NCI-H1092 treated with DMSO at 0.1 percent for 48 hours (cell line): ENCODE measurements around the gene GJA3.
A peak's percentile ranks its signal among the peaks of the same experiment; 100 is the strongest.
"Not testable (repeated sequence)": the region's sequence is repeated elsewhere in the genome, so short reads cannot be mapped to it uniquely, and the experiment has no call there.

Experiments used
- DNase-seq: peaks from one replicate; lab custom pipeline; 2025; lab: John Stamatoyannopoulos, UW

Gene GJA3

DNA sequence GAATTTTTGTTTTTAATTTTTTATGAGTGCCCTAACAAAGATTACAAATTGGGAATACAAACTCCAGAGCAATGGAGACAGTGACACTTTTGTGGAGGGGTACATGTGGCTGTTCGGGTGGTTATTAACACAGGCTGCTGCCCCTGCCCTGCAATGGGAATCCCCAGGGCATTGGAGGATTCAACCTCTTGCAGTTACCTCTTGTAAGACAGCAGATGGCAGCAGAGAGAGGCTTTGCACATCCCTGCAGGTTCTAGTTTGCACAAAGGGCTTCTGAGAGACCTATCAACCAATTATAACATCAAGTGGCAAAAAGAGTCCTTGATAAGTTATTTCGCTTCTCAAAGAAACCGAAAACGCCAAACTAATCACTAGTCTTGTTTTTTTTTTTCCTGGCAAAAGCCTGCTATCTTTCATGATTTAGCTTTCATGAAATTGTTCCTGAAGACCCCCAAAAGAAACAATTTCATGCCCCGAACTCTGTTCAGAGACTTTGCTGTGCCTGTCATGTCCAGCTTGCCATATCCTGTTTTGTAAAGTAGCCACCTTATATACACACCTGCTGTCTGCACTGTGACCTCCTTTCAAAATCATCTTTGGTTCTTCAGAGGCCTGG is 21.5 kb upstream of the GJA3 start:
- DNase-seq: peak; percentile 72

DNA sequence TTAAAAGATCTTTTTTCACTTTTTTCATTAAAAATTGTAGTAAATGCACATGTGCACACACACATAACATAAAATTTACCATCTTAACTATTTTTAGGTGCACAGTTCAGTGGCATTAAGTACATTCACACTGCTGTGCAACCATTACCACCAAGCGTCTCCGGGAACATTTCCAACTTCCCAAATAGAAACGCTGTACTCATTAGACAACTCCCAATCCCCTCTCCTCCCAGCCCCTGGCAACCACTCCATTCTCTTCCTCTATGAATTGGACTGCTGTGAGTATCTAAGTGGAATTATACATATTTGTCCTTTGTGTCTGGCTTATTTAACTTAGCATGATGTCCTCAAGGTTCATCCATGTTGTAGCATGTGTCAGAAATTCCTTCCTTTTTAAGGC is 20.3 kb upstream of the GJA3 start:
- DNase-seq: peak; percentile 16

DNA sequence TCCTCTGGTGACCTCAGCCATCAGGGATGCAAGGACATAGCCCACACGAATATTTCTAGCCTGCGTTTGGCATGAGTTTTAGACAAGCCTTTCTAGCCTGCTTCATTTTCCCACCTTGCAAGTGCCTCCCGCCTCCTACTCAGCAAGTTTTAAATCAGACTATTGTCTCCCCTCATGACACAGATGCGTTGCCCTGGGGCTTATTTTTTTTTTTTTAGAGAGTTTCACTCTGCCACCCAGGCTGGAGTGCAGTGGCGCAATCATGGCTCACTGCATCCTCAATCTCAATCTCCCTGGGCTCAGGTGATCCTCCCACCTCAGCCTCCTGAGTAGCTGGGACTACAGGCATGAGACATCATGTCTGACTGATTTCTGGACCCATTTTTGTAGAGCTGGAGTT is 17.3 kb upstream of the GJA3 start:
- DNase-seq: no peak

DNA sequence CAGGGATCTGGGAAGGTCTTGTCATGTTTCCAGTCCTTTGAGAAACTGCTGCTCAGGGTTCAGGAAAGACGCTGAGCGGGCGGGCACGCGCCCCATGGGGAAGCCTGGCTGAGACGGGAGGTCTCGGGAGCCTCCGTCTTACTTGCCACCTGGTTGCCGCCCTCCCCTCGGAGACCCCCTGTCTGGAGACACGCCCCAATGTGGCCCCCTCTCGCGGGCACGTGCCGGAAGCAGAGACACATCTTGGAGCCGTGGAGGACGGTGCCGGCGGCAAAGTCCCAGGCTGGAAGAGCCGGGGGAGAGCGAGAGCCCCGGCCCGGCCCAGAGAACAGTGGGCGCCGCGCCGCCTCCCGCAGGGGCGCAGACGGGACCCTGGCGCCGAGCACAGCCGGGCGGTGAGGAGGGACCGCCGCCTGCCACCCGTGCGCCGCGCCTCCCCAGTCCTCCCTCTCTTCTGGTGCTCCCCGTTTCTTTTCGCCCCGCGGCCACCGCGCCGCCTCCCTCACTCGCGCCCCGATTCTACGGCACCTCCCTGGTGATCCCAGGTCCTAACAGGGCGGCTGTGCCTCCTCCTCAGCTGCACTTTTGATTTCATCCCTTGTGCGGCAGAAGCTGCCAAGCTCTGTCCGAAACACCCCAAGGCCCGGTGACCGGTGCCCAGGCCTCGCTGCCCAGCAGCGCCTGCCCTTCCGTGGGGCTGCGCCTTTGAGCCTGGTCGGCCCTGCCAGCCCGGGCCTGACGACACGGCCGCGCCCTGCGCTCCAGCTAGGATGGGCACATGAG is 16.4 kb upstream of the GJA3 start:
- DNase-seq: no peak

DNA sequence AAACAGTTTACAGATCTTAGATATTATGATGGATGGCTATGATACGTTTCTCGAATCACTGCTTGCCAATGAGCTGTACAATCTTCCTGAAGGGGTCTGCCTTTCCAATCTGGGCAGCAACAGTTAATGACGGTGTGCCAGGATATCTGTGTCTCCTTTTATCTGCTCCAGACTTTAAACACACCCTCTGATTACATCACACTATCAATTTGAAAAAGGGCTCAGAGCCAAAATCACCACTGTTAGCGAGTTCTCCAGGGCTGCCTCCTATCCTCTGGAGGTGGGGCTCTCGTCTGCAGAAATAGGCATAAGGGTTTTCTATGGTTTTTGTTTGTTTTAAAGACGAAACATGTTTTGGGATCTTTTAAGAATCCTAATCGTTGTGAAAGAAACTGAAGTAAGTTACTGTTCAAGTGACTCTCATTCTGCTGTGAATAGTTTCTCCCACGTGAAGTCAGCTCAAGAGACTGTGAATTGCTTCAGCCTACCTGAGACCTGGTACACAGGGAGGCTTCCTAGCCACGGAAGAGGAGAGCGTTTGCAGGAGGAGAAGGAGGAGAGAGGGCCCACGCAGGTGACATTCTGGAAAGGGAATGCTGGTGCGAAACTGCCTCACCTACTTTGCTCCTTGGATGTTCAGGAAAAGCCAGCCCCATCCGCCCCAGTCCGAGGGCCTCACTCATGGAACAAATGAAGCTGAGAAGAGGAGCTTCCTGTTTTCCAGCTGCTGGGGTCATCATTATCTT is 15.2 kb upstream of the GJA3 start:
- peak; percentile 20 for DNase-seq

DNA sequence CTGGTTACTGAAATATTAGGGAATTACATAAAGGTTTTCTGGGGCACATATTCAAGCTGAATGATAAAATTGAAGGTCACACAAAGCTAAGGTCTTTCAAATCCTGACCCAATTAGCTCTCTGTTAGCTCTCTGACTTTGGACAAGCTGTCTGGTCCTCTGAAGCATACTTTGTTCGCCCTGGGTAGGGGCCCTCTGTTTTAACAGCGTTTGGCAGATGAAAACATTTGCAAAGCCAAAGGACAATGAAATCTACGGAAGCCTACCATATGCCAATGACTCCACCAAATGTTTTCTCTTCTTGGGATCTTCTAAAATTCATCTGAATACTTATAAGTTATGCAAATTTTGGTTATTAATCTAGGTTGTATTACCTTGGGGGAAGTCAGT is 14.5 kb upstream of the GJA3 start:
- DNase-seq: no peak

DNA sequence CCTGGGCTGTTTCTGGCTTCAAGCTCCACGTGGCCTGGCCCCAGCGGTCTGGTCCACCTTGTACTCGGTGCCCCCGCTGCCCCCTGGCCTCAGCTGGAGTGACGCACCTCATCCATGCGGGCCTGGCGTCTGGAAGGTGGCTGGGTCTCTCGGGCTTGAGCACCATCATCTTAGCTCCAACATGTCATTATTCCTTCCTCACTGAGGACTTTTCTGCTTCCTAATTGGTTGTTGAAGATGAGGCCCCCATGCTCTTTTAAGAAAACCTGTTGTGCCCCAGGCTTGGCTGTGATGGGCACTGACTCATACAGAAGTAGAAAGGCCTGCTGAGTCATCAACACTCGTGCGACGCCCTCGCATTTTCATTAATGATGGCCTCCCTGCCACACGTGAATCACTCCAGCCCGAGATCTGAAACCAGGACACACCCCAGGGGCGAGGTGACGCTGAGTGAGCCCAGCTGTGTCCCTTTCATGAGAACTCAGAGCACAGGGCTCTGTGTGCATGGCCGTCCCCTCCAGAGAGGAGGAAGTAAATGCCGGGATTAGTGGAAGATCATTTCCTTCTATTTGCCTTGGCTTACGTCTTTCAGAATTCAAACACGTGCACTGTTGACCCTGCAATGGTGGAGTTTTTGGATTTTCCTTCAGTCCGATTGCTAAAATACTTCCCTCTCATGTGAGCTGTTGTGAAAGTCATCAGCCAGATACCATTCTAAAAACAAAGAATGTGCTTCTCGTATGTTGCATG is 14.0 kb upstream of the GJA3 start:
- no peak for DNase-seq

DNA sequence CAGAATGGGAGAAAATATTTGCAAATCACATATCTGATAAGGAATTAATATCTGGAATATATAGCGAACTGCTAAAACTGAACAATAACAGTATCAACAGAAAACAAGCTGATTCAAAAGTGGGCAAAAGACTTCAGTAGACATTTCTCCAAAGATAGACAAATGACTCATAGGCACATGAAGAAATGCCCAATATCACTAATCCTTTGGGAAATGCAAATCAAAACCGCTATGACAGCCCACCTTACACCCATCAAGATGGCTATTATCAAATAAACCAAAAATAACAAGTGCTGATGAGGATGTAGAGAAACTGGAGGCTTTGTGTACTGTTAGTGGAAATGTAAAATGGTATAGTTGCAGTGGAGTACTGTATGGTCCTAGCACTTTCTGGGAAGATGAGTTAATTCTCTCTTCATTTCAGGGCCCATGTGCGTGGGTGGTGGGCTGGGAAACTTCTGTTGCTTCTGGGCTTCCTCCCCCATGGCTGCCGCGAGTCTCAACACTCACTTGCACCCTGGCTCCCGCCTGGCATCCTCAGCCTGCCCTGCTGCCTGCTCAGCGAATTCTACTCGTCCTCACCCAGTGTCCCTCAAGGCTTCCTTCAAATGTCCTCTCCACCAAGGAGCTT is 12.4 kb upstream of the GJA3 start:
- DNase-seq: no peak

DNA sequence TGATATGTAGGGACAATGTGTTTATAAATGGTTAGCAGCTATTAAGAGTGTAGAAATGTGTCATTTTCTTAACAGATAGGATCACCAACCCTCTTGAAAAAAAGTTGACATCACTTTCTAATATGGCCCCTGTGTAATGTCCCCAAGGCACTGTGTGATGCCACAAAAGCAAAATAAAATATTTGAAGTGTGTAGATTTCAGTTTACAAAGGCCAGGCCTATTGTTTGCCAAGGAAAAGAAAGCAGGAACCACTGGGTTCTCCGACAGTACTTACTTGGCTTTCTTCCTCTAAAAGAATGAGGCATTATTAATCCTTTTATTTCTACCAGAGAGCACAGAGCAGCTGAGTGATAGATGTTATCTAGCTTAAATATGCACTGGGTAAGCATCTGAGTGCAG is 10.5 kb upstream of the GJA3 start:
- no peak for DNase-seq

DNA sequence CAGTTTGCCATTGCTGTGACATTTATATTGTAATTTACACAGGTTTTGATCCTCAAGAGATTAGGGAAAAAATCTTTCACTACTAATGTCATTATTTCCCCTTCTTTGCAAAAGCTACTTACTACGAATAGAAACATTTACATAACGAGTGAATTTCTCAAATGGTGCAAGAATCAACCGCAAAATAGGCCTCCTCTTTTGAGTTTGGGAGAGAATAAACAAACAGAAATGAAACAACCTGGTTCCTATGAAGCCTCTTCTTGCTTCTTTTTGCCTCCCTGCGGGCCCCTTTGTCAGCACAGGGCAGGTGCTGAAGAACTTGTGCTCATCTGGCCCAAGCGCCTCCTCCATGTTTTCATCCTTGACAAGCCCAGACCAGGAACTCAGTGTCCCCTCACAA is 10.1 kb upstream of the GJA3 start:
- DNase-seq: no peak

DNA sequence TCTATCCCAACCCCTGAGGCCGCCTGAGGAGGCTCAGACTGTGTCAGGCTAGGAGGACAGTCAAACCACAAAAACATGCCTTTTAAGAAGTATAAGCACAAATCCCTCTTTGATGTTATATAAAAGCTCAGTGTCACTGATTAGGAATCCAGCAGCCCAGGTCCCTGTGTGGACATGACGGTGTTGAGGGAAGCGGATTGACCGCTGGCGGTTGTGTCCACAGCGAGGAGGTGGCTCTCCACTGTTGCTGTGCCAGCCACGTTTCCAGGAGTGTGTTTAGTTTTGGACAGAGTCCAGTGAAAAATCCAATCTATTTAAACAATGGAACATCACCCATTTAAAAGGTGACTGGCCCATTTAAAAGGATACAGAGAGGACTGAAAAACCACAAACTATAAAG is 7.5 kb upstream of the GJA3 start:
- no peak for DNase-seq

DNA sequence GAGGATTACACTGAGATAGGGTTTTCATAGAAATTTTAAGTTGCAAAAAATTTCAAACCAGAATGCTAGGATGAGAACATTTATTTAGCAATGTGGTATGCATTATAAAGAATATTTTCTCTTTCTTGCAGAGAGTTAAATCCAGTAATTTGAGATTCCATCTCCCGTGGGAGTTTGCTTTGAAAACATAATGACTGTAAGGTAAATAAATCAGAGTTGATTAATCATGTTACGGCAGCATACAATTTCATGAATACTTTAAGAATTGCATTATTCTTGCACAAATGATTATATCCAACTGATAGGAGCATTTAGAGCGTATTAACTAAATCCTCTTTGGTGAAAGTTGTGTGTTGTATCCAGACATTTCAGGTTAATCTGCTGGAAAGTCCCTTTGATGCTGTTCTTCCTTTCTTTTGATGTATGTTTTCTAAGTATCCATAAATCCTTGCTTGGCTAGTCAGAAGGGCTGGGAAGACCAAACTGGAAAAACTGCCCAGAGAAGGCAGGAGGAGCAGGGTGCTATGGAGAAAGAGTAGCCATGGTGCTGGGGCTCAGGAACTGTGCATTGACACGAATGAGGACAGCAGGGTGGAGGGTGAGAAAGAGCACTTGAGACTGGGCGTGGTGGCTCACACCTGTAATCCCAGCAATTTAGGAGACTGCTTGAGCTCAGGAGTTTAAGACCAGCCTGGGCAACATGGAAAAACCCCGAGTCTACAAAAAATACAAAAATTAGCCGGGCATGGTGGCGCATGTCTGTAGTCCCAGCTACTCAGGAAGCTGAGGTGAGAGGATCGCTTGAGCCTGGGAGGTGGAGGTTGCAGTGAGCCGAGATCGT is 4.8 kb upstream of the GJA3 start:
- DNase-seq: no peak

DNA sequence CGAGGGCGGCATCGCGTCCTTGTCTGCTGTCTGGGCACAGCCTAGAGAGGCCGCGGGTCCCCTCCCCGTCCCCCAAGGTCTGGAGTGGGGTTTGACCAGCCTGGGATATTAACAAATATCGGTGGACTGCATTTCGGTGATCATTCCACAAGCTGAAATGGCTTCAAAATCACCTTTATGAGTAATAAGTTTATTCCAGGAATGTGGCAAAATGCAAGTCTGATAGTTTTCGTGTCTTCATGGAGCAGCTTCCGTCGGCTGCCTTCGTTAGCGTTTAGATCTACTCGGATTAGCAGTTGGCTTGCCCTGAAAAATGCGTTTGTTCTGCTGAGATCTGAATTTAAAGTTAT is 1.1 kb upstream of the GJA3 start:
- no peak for DNase-seq

DNA sequence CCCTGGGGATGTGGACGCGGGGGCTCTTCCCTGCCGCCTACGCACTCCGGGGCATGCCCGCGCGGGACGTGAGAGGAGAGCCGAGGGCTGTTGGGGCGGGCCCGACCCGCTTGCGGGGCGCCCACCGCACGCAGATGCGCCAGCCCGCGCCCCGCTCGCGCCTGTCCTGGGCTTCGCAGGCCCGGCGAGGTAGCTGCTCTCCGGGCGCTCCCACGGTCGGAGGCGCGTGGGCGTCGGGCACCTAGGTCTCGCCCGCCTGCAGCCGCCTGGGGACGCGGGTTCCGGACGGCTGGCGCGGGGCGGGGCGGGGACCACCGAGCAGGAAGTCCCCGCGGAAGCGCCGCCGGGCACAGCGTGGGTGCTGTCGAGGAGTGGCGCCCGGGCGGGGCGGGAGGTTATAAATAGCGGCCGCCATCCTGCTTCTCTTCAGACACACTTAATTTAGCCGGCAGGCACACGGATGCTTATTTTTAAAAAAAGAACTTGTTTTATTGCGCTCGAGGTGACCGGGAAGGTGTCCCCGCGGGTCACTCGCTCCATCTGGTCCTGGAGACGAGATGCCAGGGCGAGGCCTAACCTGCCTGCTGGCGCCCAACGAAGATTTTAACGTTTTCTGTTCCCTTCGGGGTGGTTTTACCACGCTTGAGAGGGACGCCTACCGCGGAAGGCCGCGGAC is 561 bp upstream of the GJA3 start:
- no peak for DNase-seq

DNA sequence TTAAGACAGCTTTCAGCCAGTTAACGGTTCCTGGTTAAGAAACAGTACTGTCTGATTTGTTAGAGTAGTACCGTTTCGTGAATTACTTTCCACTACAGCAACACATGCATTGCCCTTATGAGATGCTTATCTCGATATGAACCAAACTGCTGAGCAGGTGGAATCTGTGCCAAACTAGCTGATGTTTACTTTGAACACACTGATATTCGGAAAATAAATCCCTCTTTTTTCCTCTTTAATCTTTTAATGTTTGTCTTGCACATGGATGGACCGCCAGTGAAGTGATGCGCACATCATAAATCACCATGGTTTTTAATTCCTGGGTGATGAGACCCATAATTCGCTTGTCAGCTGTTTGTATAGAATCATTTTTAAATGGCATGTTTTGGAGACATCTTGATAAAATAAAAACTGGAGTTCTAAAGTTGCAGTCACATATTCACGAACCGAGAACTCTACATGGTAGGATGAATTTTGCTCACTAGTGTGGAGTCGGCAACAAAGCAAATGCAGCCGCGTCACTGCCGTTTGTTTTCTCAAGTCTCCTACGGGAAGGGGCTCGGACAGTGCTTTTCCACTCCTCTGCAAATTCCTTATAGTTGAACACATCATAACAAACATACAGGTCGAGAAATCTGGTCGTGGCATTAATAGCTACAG is 1.1 kb downstream of the GJA3 start:
- DNase-seq: no peak

DNA sequence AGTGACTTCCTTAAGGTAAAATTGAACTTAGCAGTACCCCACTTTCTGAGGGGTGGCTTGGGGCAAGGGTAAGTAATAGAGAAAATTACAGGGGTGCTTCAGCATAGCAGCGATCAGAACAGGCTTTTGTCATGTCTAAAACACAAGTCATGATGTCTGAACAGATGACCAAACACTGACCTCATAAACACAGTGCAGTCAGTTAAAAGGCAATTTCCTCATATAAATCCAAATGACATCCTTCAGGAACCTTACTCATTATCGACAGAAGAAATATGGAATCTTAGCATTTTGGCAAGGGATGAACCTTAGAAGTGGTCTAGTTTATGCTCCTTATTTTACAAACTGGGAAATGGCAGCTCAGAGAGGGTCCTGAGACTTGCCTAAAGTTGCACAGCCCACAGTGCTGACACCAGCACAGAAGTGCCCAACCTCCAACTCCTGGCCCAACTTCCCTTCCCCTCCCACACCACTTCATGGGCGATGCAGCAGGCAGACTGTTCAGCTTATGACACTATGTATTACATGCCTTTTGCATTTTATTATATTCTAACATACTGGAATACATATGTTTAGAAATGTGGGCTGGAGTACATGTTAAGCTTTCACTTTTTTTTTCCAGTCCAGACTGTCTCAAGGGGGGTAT is 3.6 kb downstream of the GJA3 start:
- no peak for DNase-seq

DNA sequence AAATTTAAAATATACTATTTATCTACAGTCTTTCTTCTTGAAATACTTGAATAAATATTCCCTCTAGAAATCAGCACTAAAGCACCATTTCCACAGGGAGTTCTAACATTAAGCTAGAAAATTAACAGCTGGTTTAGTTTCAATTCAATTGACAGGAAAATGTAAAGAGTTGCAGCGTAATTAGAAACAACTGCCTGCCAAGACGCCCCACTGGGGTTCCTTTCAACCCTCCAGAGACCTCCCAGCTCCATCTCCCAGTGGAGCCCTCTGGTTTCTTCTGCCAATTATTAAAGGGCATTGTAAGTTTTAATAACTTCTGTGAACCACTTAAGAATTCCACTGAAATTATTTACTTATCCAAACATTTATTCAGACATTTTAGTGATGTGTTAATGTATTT is 4.2 kb downstream of the GJA3 start:
- no peak for DNase-seq

DNA sequence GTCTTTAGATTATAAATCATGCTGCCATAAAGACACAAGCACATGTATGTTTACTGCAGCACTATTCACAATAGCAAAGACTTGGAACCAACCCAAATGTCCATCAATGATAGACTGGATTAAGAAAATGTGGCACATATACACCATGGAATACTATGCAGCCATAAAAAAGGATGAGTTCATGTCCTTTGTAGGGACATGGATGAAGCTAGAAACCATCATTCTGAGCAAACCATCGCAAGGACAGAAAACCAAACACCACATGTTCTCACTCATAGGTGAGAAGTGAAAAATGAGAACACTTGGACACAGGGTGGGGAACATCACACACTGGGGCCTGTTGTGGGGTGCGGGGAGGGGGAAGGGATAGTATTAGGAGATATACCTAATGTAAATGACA is 7.6 kb downstream of the GJA3 start:
- not testable (repeated sequence) for DNase-seq

DNA sequence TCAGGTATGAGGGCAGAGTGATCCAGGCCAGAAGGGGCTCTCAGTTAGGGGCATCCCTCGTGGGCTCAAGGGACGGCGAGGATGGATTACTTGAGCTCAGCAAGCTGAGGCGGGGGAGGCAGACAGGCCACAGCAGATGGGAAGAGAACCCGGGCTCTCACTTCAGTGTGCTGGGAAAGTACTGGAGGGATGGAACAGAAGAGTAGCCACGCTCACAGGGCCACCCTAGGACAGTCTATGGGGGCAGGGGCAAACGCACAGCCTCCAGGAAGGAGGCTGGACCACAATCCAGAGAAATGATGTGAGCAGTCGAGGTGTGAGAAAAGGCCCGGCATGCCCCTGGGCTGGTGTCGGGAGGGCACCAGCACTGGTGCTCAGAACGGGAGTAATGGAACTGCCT is 9.2 kb downstream of the GJA3 start:
- DNase-seq: no peak

DNA sequence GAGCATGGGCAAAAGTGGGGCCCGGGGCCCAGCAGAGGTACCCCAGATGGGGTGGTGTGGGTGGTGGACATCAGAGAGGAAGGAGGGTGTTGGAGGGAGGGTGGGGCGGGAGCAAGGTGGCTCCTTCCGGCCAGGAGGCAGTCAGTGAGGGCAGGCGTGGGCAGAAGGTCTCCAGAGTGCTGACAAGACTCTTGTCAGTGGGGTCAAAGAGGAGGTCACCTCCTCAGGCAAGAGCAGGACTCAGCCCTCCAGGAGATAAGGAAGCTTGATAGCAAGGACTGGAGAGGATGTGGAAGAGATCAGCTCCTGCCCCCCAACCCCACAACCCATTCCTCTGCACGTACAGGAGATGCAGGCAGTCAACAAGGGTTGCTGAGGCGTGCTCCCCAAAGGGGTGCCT is 9.8 kb downstream of the GJA3 start:
- no peak for DNase-seq
